Measurements from ENCODE around the gene GLE1.

GRCh38 chr9:128469070-128469469 is 35.4 kb upstream of the GLE1 start:
- no peak for TF ChIP-seq CTCF (conservative IDR thresholded peaks at IDR 0.05; ENCODE audit: low read depth, low read length)
- TF ChIP-seq EZH2 (IDR thresholded peaks at IDR 0.05; ENCODE audit: borderline replicate concordance, low read depth, low read length, poor library complexity, severe bottlenecking) = no peak
